Esophagus squamous epithelium (tissue), 4 donors: ENCODE measurements around the gene SCT.

Experiments
- POLR2A ChIP-seq, 4 donors: fragments of 450-650 bp; IDR thresholded peaks; one replicate each; pipeline ENCODE4 v1.6.1; 2017; ENCODE audit warnings: antibody characterized with exemption in 4 of 4, mild to moderate bottlenecking in 4 of 4, moderate library complexity in 3 of 4
- TF ChIP-seq, protein P1 (sequence below), 6 experiments: fragments of 450-650 bp in 4 of 6; fragments of 200-600 bp in 2 of 6; sonication (generic) in 2 of 6; IDR thresholded peaks; one replicate each; pipeline ENCODE4 v1.5.1; 2016 to 2019; ENCODE audit warnings: antibody characterized with exemption in 6 of 6, mild to moderate bottlenecking in 4 of 6, moderate library complexity in 4 of 6

DNA sequence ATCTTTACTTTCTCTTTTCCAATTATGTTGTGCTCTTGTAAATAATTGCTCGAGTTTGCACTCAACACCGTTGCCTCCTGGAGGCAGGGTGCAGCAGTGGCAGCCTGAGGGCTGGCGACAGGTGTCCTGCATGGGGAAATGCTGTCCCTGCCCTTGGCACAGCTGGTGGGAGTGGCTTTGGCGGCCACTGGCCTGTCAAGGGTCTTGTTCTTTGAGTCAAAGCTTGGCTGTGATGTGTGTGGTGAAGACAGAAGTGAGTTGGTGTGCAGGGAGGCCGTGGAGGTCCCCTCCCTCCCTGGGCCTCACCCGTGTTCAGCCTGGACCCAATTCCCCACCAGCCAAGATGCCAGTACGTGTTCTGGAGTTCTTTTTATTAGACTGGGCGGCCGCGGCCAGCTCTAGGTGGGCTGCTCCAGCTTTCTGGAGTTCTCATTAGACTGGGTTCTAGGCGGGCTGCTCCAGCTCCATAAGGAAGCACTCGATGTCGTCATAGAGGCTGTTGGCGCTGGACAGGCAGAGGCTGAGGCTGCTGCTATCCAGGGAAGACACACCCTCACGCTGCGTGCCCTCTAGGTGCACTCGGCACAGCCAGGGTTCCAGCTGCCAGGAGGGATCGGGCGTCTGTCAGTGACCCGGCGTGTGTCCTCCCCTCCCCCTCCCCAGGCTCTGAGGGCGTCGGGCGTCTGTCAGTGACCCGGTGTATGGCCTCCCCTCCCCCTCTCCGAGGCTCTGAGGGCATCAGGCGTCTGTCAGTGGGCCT is 14.6 kb downstream of the SCT start:
- TF ChIP-seq, protein P1, sequence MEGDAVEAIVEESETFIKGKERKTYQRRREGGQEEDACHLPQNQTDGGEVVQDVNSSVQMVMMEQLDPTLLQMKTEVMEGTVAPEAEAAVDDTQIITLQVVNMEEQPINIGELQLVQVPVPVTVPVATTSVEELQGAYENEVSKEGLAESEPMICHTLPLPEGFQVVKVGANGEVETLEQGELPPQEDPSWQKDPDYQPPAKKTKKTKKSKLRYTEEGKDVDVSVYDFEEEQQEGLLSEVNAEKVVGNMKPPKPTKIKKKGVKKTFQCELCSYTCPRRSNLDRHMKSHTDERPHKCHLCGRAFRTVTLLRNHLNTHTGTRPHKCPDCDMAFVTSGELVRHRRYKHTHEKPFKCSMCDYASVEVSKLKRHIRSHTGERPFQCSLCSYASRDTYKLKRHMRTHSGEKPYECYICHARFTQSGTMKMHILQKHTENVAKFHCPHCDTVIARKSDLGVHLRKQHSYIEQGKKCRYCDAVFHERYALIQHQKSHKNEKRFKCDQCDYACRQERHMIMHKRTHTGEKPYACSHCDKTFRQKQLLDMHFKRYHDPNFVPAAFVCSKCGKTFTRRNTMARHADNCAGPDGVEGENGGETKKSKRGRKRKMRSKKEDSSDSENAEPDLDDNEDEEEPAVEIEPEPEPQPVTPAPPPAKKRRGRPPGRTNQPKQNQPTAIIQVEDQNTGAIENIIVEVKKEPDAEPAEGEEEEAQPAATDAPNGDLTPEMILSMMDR (IDR thresholded peaks at IDR 0.05): peak in 2 of 6 experiments; percentile 19 to 37
- no peak for TF ChIP-seq POLR2A (IDR thresholded peaks at IDR 0.05)
